GM12878 (cell line): ENCODE results near the gene EXOSC6. TPM values are rescaled to one million over a fixed set of nuclear protein-coding genes. Genes with fewer than 3 reads are reported as not detected.

Source experiments
- ATAC-seq: fragments of 200-7000 bp; cut with Tn5 transposase; 3 replicates; pipeline ENCODE4 v1.9.1; 2020; ENCODE audit warnings: mild to moderate bottlenecking, moderate library complexity
- BruUV-seq: library from RNA; stranded (reverse); fragments of 400-500 nt; replicated peaks from 2 replicates; lab custom pipeline; 2021; lab: Mats Ljungman, UMichigan
- CTCF ChIA-PET: fragments of 300-600 bp; sonication (Branson Sonifier 250); formaldehyde crosslinking; extraction: SDS; loops from one replicate; lab custom pipeline; 2021; ENCODE audit warnings: inconsistent platforms; lab: Yijun Ruan, JAX
- POLR2A ChIA-PET: fragments of 350-600 bp; formaldehyde crosslinking; extraction: SDS; loops from one replicate; lab custom pipeline; 2021; ENCODE audit warnings: inconsistent platforms; lab: Charles Lee
- RAD21 ChIA-PET: fragments of 300-600 bp; sonication (Branson Sonifier 250); formaldehyde crosslinking; loops from one replicate; lab custom pipeline; 2023; ENCODE audit warnings: antibody characterized with exemption; ENCODE audit not compliant: unreplicated experiment; lab: Charles Lee
- SMC1A ChIA-PET: fragments of 300-600 bp; sonication (Branson Sonifier 250); formaldehyde crosslinking; loops from one replicate; lab custom pipeline; 2023; ENCODE audit not compliant: unreplicated experiment, uncharacterized antibody; lab: Charles Lee
- DNase-seq: peaks from one replicate; pipeline ENCODE4 v3.0.0-alpha.2; 2011; ENCODE audit warnings: low read depth, low spot score
- FAIRE-seq: peaks from 3 replicates; lab custom pipeline; 2011; peaks lifted over from hg19 to GRCh38; lab: Jason Lieb, UNC
- H2AFZ ChIP-seq: 2 replicates; pipeline ENCODE4 v1.6.0; 2011; ENCODE audit warnings: low read depth, low read length, control low read depth; ENCODE audit not compliant: control insufficient read depth
- H3K27ac ChIP-seq: 2 replicates; pipeline ENCODE4 v1.5.1; 2011; ENCODE audit warnings: control low read depth; ENCODE audit not compliant: control insufficient read depth, insufficient read depth
- H3K27me3 ChIP-seq, 2 experiments: replicated peaks in 1 of 2; 2 replicates each; pipeline versions ENCODE4 v1.6.0 to v1.6.1; 2011; ENCODE audit warnings: low read length in 1 of 2; ENCODE audit not compliant: control insufficient read depth in 2 of 2, insufficient read depth in 2 of 2
- H3K36me3 ChIP-seq, 2 experiments: 2 replicates each; pipeline ENCODE4 v1.5.1; 2011; ENCODE audit warnings: low read length in 1 of 2; ENCODE audit not compliant: control insufficient read depth in 2 of 2, insufficient read depth in 2 of 2
- H3K4me1 ChIP-seq: 2 replicates; pipeline ENCODE4 v1.6.1; 2011; ENCODE audit warnings: mild to moderate bottlenecking, low read length, moderate library complexity, mixed read lengths; ENCODE audit not compliant: control insufficient read depth, insufficient read depth
- H3K4me2 ChIP-seq: 2 replicates; pipeline ENCODE4 v1.6.0; 2011; ENCODE audit warnings: control low read depth; ENCODE audit not compliant: control insufficient read depth, insufficient read depth
- H3K4me3 ChIP-seq: fragments of 200-600 bp; sonication (generic); 2 replicates; pipeline ENCODE4 v1.5.1; 2016
- H3K79me2 ChIP-seq: 2 replicates; pipeline ENCODE4 v1.6.0; 2011; ENCODE audit warnings: low read length; ENCODE audit not compliant: control insufficient read depth, insufficient read depth
- H3K9ac ChIP-seq: 2 replicates; pipeline ENCODE4 v1.8.0; 2011; ENCODE audit warnings: low read length, control low read depth, mixed read lengths; ENCODE audit not compliant: control insufficient read depth, insufficient read depth
- H3K9me3 ChIP-seq: replicated peaks from 3 replicates; pipeline ENCODE4 v1.5.1; 2011; ENCODE audit warnings: mild to moderate bottlenecking, low read length; ENCODE audit not compliant: control insufficient read depth, insufficient read depth
- H4K20me1 ChIP-seq: 2 replicates; pipeline ENCODE4 v1.6.0; 2011; ENCODE audit not compliant: control insufficient read depth, insufficient read depth
- FOXK2 ChIP-seq: fragments of 450-650 bp; IDR thresholded peaks from 2 replicates; pipeline ENCODE4 v1.6.1; 2017; ENCODE audit warnings: mild to moderate bottlenecking, moderate library complexity
- HDGF ChIP-seq: fragments of 450-650 bp; IDR thresholded peaks from 2 replicates; pipeline ENCODE4 v1.6.1; 2016; ENCODE audit warnings: antibody characterized with exemption
- KLF5 ChIP-seq: fragments of 450-650 bp; IDR thresholded peaks from 2 replicates; pipeline ENCODE4 v1.6.1; 2014; ENCODE audit warnings: mild to moderate bottlenecking; ENCODE audit not compliant: partially characterized antibody
- MTA3 ChIP-seq: IDR thresholded peaks from 2 replicates; pipeline ENCODE4 v1.6.1; 2012; ENCODE audit warnings: low read length, inconsistent platforms, borderline replicate concordance
- NFYA ChIP-seq: IDR thresholded peaks from 2 replicates; pipeline ENCODE4 v1.6.1; 2011; ENCODE audit warnings: low read depth, mild to moderate bottlenecking, low read length, improper control_type of control experiment, borderline replicate concordance
- NR2F1 ChIP-seq: fragments of 450-650 bp; conservative IDR thresholded peaks from 2 replicates; pipeline ENCODE4 v1.6.1; 2017; ENCODE audit warnings: mild to moderate bottlenecking
- POLR2A ChIP-seq: IDR thresholded peaks from 2 replicates; pipeline ENCODE4 v1.6.1; 2011; ENCODE audit warnings: low read depth, mild to moderate bottlenecking, low read length
- POLR2AphosphoS2 ChIP-seq: IDR thresholded peaks from 2 replicates; pipeline ENCODE4 v1.6.1; 2011; ENCODE audit warnings: low read depth, mild to moderate bottlenecking, low read length, improper control_type of control experiment, moderate library complexity
- TCF3 ChIP-seq: IDR thresholded peaks from 2 replicates; pipeline ENCODE4 v1.6.1; 2012; ENCODE audit warnings: low read depth, mild to moderate bottlenecking, low read length, borderline replicate concordance; ENCODE audit not compliant: insufficient read depth
- WGBS: methylation state at CpG from one replicate; pipeline ENCODE4 v1.1.6; 2016; ENCODE audit warnings: low lambda C conversion rate; ENCODE audit not compliant: insufficient replicate concordance, insufficient coverage; ENCODE audit errors: missing lambda C conversion rate; 5-methylcytosine and 5-hydroxymethylcytosine counted together
- in situ Hi-C: fragments of 300-500 bp; cut with MboI; formaldehyde crosslinking; loops from 9 replicates; pipeline ENCODE4 v1.14.3; 2018; ENCODE audit warnings: mixed read lengths
- intact Hi-C: fragments of 100-400 bp; cut with micrococcal nuclease; formaldehyde crosslinking; loops from one replicate; pipeline ENCODE4 v1.14.2; 2022; ENCODE audit not compliant: unreplicated experiment
- polyA plus RNA-seq, 11 experiments: library from polyadenylated mRNA; depleted of rRNA in 4 of 11; unstranded in 6 of 11; stranded (reverse) in 5 of 11; fragments of >200 nt; fragmentation: Nextera tagmentation in 4 of 11; fragmentation: Illumina TruSeq in 1 of 11; extraction: Ambion mirVana in 4 of 11; extraction: Trizol in 1 of 11; gene quantifications; 1 replicate in 1 of 11; 2 replicates in 10 of 11; pipeline versions ENCODE4 v1.2.1 to v1.2.3, GENCODE V29; 2011 to 2016; ENCODE audit warnings: inconsistent platforms in 2 of 11, missing spikeins in 2 of 11, low read depth in 1 of 11
- total RNA-seq, 4 experiments: library from RNA; depleted of rRNA in 3 of 4; stranded (reverse); fragments of >200 nt in 3 of 4; fragmentation: Illumina TruSeq in 1 of 4; extraction: Trizol in 1 of 4; gene quantifications; 2 replicates each; pipeline versions ENCODE4 v1.2.1 to v1.2.3, GENCODE V29; 2013 to 2021
- TF ChIP-seq, protein P1 (sequence below): fragments of 150-350 bp; IDR thresholded peaks from 2 replicates; pipeline ENCODE4 v1.6.1; 2016; ENCODE audit warnings: low read depth, low read length
- TF ChIP-seq, protein P2 (sequence below), 3 experiments: IDR thresholded peaks in 2 of 3; conservative IDR thresholded peaks in 1 of 3; 2 replicates each; pipeline ENCODE4 v1.5.1; 2011; ENCODE audit warnings: low read depth in 3 of 3, low read length in 3 of 3, mild to moderate bottlenecking in 3 of 3, control low read depth in 2 of 3, moderate library complexity in 2 of 3, inconsistent platforms in 1 of 3, mixed read lengths in 1 of 3; ENCODE audit not compliant: control insufficient read depth in 2 of 3, insufficient read depth in 1 of 3; ENCODE audit errors: extremely low read depth in 1 of 3

EXOSC6 gene
- total and polyA plus RNA-seq, 10 of the 15 experiments (the other 5 are each of a cell fraction or from before 2014, with no cell fraction given), result 8.2 to 27.5 (median 14.5) TPM

DNA sequence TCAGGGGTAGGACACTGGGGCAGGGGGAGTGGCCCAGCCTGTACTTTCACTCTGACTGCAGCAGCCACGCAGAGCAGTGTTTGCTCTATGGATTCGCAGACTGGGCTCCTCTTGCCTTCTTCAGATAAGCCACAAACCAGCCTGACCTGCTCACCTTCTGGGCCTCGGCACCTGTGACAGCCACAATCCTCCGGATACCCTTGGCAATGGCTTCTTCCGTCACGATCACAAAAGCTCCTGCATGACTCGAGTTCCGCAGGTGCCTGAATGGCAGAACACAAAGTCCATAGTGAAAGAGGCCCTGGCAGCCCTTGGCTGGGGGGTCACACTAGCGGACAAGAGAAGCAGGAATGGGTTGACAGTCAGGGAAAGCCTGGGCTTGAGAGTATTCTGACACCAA is 3.8 kb upstream of the EXOSC6 start:
- ChIA-PET POLR2A (interaction anchor here (0.7 kb wide), 1 partner anchor 313 kb away, joined by 11 read pairs; no protein-coding TSS in a partner anchor), RAD21 (no interaction called here), CTCF (no interaction called here), SMC1A (no interaction called here)
- FAIRE-seq (no peak), DNase-seq (no peak), ATAC-seq (no peak)
- no TSS peak for BruUV-seq
- Histone ChIP-seq H3K79me2 (peaks cover 11% of the 10 kb centered on the region), H3K9me3 (no peaks in the 10 kb centered on the region), H3K4me3 (no peak overlapping the region), H3K27ac (no peak overlapping the region), H3K4me2 (no peak overlapping the region), H3K9ac (no peak overlapping the region), H2AFZ (no peak overlapping the region), H4K20me1 (no peaks in the 10 kb centered on the region), H3K27me3 (no peaks in the 10 kb centered on the region), H3K36me3 (peaks cover 33 to 39% of the 10 kb centered on the region in 2 experiments), H3K4me1 (no peaks in the 10 kb centered on the region)
- TF ChIP-seq KLF5 (no peak), POLR2AphosphoS2 (no peak), POLR2A (peak; percentile 21; the same call in 1 of the 2 replicates)
- intact Hi-C loops, result loop anchor here (10.0 kb wide), 1 partner anchor 91 kb away; no protein-coding TSS in a partner anchor
- WGBS, result 86% methylated on average over 9 of the region's 9 CpGs
- in situ Hi-C loops, result no loop called here

DNA sequence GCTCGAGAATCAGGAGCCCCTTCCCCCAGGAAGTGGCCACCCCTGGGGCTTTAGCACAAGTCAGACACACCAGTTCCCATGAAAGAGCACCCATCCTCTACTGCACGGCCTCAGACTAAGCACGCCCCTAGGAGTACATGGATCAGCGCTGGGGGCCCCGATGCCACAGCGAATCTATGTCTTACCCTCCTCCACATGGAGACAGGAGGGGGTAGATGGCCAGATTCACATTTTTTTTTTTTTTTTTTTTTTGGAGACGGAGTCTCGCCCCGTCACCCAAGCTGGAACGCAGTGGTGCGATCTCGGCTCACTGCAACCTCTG is 3.2 kb upstream of the EXOSC6 start:
- CTCF ChIA-PET, result interaction anchor here (1.3 kb wide), 1 partner anchor 92 kb away, joined by 3 read pairs; the partner anchor contains the start of gene DDX19A
- peaks cover 27 to 39% of the 10 kb centered on the region in 2 experiments for H3K36me3 ChIP-seq
- no peaks in the 10 kb centered on the region for H3K27me3 ChIP-seq
- H3K4me3 ChIP-seq, result no peak overlapping the region
- intact Hi-C loops, result loop anchor here (10.0 kb wide), 1 partner anchor 90 kb away; no protein-coding TSS in a partner anchor
- ATAC-seq (no peak), DNase-seq (no peak), FAIRE-seq (no peak)
- in situ Hi-C loops, result no loop called here
- BruUV-seq, result no TSS peak
- WGBS, result 98% methylated on average over 6 of the region's 12 CpGs
- H3K27ac ChIP-seq, result no peak overlapping the region
- H3K79me2 ChIP-seq, result peaks cover 15% of the 10 kb centered on the region
- POLR2A ChIA-PET, result interaction anchor here (0.7 kb wide), 1 partner anchor 314 kb away, joined by 11 read pairs; no protein-coding TSS in a partner anchor
- no peak overlapping the region for H2AFZ ChIP-seq
- H3K9ac ChIP-seq, result no peak overlapping the region
- no peaks in the 10 kb centered on the region for H4K20me1 ChIP-seq
- H3K4me2 ChIP-seq, result no peak overlapping the region
- no peaks in the 10 kb centered on the region for H3K9me3 ChIP-seq
- RAD21 ChIA-PET, result no interaction called here
- H3K4me1 ChIP-seq, result no peaks in the 10 kb centered on the region
- SMC1A ChIA-PET, result no interaction called here
- no peak for TF ChIP-seq FOXK2
- TF ChIP-seq HDGF, result no peak
- TF ChIP-seq, protein P1, sequence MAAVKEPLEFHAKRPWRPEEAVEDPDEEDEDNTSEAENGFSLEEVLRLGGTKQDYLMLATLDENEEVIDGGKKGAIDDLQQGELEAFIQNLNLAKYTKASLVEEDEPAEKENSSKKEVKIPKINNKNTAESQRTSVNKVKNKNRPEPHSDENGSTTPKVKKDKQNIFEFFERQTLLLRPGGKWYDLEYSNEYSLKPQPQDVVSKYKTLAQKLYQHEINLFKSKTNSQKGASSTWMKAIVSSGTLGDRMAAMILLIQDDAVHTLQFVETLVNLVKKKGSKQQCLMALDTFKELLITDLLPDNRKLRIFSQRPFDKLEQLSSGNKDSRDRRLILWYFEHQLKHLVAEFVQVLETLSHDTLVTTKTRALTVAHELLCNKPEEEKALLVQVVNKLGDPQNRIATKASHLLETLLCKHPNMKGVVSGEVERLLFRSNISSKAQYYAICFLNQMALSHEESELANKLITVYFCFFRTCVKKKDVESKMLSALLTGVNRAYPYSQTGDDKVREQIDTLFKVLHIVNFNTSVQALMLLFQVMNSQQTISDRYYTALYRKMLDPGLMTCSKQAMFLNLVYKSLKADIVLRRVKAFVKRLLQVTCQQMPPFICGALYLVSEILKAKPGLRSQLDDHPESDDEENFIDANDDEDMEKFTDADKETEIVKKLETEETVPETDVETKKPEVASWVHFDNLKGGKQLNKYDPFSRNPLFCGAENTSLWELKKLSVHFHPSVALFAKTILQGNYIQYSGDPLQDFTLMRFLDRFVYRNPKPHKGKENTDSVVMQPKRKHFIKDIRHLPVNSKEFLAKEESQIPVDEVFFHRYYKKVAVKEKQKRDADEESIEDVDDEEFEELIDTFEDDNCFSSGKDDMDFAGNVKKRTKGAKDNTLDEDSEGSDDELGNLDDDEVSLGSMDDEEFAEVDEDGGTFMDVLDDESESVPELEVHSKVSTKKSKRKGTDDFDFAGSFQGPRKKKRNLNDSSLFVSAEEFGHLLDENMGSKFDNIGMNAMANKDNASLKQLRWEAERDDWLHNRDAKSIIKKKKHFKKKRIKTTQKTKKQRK, result no peak
- no peak for TF ChIP-seq NFYA
- TF ChIP-seq, protein P2, sequence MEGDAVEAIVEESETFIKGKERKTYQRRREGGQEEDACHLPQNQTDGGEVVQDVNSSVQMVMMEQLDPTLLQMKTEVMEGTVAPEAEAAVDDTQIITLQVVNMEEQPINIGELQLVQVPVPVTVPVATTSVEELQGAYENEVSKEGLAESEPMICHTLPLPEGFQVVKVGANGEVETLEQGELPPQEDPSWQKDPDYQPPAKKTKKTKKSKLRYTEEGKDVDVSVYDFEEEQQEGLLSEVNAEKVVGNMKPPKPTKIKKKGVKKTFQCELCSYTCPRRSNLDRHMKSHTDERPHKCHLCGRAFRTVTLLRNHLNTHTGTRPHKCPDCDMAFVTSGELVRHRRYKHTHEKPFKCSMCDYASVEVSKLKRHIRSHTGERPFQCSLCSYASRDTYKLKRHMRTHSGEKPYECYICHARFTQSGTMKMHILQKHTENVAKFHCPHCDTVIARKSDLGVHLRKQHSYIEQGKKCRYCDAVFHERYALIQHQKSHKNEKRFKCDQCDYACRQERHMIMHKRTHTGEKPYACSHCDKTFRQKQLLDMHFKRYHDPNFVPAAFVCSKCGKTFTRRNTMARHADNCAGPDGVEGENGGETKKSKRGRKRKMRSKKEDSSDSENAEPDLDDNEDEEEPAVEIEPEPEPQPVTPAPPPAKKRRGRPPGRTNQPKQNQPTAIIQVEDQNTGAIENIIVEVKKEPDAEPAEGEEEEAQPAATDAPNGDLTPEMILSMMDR (IDR thresholded peaks at IDR 0.05 in 2 of 3, conservative IDR thresholded peaks at IDR 0.05 in 1 of 3; ENCODE audit: control insufficient read depth in 2 of 3, extremely low read depth in 1 of 3, insufficient read depth in 1 of 3, low read depth in 3 of 3, low read length in 3 of 3), result no peak
- TF ChIP-seq NR2F1, result no peak
- no peak for TF ChIP-seq TCF3
- TF ChIP-seq MTA3, result no peak
